Mesodermal cell (in vitro differentiated cells): ENCODE data around the gene KCND2.

Source experiments
- H3K27ac ChIP-seq: 2 replicates; pipeline ENCODE4 v1.7.0; 2013; ENCODE audit warnings: mild to moderate bottlenecking, low read depth, low read length, moderate library complexity; ENCODE audit not compliant: severe bottlenecking
- H3K36me3 ChIP-seq: 2 replicates; pipeline ENCODE4 v1.7.1; 2013; ENCODE audit warnings: mild to moderate bottlenecking, low read length, moderate library complexity; ENCODE audit not compliant: control insufficient read depth, insufficient read depth
- H3K4me1 ChIP-seq: one replicate; pipeline ENCODE4 v1.7.1; 2013; ENCODE audit warnings: mild to moderate bottlenecking, low read length; ENCODE audit not compliant: insufficient read depth, control insufficient read depth, poor library complexity, severe bottlenecking
- H3K4me3 ChIP-seq: 2 replicates; pipeline ENCODE4 v1.7.0; 2013; ENCODE audit warnings: low read length, control low read depth, mild to moderate bottlenecking; ENCODE audit not compliant: insufficient read depth, poor library complexity, severe bottlenecking; ENCODE audit errors: extremely low read depth
- H3K9me3 ChIP-seq: 2 replicates; pipeline ENCODE4 v1.7.1; 2013; ENCODE audit warnings: mild to moderate bottlenecking, low read length, moderate library complexity; ENCODE audit not compliant: control insufficient read depth
- WGBS, 2 experiments: methylation state at CpG; one replicate each; pipeline ENCODE4 v1.1.5; 2013; ENCODE audit warnings: missing lambda C conversion rate in 2 of 2; ENCODE audit not compliant: insufficient coverage in 2 of 2; 5-methylcytosine and 5-hydroxymethylcytosine counted together

Gene KCND2

DNA sequence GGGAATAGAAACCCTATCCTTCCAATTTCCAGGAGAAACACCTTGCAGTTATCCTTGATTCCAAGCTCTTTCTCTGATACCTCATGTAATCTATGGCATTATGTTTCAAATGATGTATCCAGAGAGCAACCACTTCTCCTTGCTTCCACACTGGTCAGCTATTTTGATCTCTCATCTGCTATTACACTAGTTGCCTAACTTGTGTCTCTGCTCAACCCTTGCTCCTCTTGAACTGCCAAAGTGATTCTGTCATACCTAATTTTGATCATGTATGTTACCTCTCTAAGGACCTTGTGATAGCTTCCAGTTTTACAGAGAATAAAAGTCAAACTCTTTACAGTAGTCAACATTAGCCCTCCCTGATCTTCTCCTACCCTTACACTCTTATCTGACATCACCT is 90.4 kb downstream of the KCND2 start:
- Histone ChIP-seq H3K4me3 (no peak overlapping the region), H3K27ac (no peak overlapping the region), H3K9me3 (no peaks in the 10 kb centered on the region), H3K4me1 (no peaks in the 10 kb centered on the region), H3K36me3 (no peaks in the 10 kb centered on the region)

DNA sequence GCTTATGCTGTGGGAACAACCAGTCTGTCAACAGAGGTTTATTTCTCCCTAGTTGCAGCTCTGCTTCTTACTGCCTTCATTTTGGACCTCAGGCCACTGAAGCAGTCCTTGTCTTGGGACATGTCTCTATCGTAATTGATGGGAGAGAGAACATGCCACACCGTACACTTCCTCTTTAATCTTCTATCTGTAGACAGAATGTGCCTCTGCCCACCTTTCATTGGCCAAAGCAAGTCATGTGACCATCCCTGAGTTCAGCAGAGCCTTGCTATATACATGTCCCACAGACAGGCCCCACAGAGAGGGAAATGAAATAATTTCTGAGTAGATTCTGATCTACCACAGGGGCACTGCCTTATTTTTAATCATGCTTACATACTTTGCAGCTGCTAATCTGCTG is 98.0 kb downstream of the KCND2 start:
- no peak overlapping the region for H3K27ac ChIP-seq
- WGBS, 2 experiments, result 60% methylated on average over 1 of the region's 2 CpGs; no CpG with 5 or more reads in 1 of the 2 experiments
- no peaks in the 10 kb centered on the region for H3K4me1 ChIP-seq

DNA sequence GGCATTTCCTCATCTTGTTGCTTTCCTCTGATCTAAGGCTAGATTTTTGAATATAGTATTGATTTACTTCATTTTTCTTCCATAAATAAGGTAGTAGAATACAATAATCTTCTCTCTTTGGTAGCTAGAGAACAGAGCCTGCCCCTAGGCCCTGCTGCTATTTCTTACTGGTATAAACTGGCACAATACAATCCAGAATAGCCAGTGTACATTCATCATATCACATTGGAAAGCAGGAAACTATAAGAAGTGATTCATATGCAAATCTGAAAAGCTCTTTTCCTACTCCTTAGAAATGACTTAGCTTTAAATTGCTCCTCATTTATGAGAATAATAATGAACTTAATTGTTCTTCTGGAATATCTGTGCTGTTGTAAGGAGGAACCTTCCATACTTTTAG is 100.2 kb downstream of the KCND2 start:
- no peak overlapping the region for H3K4me3 ChIP-seq
- no peaks in the 10 kb centered on the region for H3K36me3 ChIP-seq
- no peaks in the 10 kb centered on the region for H3K4me1 ChIP-seq
- H3K27ac ChIP-seq, result no peak overlapping the region
- no peaks in the 10 kb centered on the region for H3K9me3 ChIP-seq

More for the DNA sequence above, 98.0 kb downstream of the KCND2 start:
- no peaks in the 10 kb centered on the region for H3K36me3 ChIP-seq
- no peaks in the 10 kb centered on the region for H3K9me3 ChIP-seq
- H3K4me3 ChIP-seq, result no peak overlapping the region

DNA sequence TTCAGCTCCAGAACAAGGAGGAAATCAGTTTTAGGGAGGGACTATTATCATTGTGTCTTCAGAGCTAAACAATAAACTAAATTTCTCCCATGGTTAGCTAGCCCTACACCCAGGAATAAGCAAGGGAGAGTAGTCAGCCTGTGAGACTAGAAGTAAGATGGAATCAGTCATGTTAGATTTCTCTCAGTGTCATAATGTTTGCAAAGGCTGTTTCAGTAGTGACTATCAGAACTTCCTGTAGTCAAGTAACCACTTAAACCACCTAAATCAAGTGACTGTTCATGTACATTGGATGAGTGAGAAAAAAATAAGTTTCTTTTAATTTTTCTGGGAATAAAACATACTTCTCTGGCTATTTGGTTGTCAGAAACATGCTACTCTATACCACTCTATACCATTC is 121.6 kb downstream of the KCND2 start:
- Histone ChIP-seq H3K27ac (no peak overlapping the region), H3K4me1 (no peaks in the 10 kb centered on the region), H3K36me3 (no peaks in the 10 kb centered on the region), H3K4me3 (no peak overlapping the region), H3K9me3 (no peaks in the 10 kb centered on the region)

DNA sequence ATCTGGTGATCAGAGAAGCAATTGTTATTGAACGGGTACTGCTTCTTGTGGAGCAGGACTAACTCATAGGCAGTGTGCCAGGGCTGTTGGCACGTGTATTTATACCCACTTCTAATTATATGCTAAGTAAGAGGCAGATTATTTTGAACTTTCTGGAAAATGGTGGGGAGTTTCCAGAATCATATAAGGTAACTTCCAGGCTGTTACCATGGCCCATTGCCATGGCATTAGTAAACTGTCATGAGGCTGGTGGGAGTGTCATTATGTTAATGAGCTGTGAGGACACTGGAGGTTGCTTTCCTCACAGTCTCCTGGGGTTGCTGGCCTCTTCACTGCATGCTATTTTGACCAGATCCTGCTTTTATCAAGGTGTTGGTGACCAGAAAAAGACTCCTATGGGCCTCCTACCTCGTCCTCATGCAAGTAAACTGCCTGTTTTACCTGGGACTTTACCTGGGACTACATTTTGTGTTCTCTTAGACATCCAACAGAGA is 122.6 kb downstream of the KCND2 start:
- no peaks in the 10 kb centered on the region for H3K4me1 ChIP-seq
- H3K9me3 ChIP-seq, result no peaks in the 10 kb centered on the region
- no peak overlapping the region for H3K4me3 ChIP-seq
- no peaks in the 10 kb centered on the region for H3K36me3 ChIP-seq
- no peak overlapping the region for H3K27ac ChIP-seq
- WGBS, 2 experiments, result no CpG with 5 or more reads among the region's 3 CpGs

DNA sequence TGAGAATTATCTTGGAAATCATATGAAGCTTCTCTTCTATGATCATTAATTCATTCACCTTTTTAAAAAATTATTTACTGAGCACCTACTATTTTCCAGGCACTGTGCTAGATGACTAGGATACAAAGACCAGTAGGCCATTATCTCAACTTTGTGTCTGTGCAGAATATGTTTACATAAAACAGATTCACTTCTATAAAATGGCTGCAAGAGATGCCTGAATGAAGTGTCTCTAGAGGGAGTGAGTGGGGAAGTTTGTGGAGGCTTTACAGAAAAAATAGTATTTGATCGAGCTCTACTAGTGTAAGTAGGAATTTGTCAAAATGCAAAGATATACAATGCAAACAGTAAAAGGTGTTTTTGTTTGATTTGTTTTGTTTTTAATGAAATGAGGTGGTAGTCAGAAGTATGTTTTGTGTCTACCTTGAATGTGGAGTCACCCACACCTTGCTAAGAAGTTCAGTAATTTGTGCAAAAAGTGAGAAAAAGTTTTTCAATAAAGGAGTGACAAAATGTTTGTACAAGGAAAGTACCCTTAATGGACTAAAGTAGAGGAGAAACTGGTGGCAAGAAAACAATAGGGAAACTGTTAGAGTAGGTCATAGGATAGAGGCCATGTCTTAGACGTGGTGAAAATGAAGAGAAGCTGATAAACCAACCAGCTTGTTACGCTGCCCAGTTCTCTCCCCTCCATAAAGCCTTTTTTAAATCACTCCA is 125.5 kb downstream of the KCND2 start:
- H3K9me3 ChIP-seq, result no peaks in the 10 kb centered on the region
- H3K4me1 ChIP-seq, result peaks cover 4% of the 10 kb centered on the region
- H3K4me3 ChIP-seq, result no peak overlapping the region
- no peak overlapping the region for H3K27ac ChIP-seq
- WGBS, 2 experiments, result 94 to 100% methylated on average over 1 to 3 of the region's 3 CpGs
- no peaks in the 10 kb centered on the region for H3K36me3 ChIP-seq

DNA sequence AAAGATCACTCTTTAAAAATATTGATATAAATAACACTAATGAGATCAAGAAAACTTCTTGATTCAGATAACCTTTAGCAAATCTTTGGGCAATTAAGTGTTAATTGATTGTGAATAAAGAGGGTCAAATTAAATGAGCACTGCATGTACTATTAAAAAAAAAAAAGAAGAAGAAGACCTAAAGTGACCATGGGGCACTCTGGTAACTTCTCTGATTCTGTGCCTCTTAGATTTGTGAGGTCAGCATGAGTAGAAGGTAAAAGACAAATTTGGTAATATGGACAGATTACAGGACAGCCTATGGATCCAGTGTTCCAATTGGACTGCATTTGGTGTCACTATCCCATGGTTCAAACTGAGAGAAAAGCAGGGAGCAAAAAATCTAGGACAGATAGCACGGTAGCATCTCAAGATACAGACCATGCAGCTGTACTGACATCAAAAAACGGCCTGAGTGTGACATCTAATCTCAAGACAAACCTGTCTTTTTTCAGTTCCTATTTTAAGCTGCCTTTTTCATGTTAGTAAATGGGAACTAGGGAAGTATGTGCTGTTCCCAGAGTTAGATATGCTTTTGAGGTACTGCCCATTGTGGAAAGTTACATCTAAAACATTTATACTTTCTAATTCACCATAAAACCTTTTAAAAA is 128.0 kb downstream of the KCND2 start:
- H3K9me3 ChIP-seq, result no peaks in the 10 kb centered on the region
- peaks cover 4% of the 10 kb centered on the region for H3K4me1 ChIP-seq
- 66 to 100% methylated on average over 1 to 2 of the region's 2 CpGs for WGBS, 2 experiments
- no peak overlapping the region for H3K4me3 ChIP-seq
- no peaks in the 10 kb centered on the region for H3K36me3 ChIP-seq
- H3K27ac ChIP-seq, result no peak overlapping the region

DNA sequence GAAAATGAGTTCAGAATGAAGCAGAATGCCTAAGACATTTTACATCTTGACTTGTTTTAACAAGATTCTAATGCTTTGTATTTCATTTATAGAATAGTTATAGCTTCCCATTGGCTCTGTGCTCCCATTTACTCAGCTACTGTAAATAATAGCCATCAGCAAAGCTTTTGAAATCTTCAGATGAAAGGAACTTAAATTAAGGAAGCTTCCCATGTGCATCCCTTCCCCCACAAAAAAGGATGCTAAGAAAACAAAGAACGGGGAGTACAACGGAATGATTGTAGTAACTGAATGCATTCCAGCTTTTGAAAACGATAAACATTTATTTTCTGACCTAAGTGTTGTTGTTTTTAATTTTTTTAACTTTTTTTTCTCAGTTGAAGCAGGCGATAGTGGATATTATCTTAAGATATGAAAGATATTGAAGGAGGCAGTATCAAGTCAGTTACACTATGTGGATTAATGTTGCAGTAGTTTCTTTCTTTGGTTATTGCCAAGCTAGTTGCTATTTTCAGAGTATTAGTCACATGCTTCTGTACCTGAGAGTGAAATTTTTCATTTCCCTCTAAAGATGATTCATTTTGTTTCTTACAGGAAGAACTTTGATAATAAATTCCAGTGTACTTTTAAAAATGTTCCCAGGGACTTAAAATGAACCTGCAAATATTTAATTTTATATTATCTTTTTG is 129.2 kb downstream of the KCND2 start:
- Histone ChIP-seq H3K27ac (no peak overlapping the region), H3K4me1 (peaks cover 4% of the 10 kb centered on the region), H3K36me3 (no peaks in the 10 kb centered on the region), H3K4me3 (no peak overlapping the region), H3K9me3 (no peaks in the 10 kb centered on the region)
- WGBS, 2 experiments, result 78% methylated on average over 1 of the region's 4 CpGs; no CpG with 5 or more reads in 1 of the 2 experiments

DNA sequence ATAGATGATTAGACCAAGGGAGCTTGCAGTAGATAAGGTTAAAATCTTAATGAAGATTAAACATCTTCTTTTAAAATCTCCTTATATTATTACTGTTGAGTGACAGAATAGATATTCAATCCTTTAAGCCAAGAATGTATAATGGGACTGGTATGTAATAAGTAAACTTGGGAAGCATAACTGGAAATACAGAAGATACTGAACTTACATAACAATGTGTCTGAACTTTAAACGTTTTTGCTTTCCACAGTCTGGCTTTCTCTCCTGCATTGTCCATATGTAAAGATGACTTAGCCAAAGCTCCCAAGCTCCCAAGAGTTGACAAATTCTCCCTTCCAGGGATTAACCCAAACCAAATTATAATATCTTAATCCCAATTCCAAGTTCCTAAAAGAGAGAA is 129.8 kb downstream of the KCND2 start:
- Histone ChIP-seq H3K27ac (no peak overlapping the region), H3K4me1 (peaks cover 4% of the 10 kb centered on the region), H3K9me3 (no peaks in the 10 kb centered on the region), H3K36me3 (no peaks in the 10 kb centered on the region), H3K4me3 (no peak overlapping the region)
- 57% methylated on average over 1 of the region's 1 CpG; no CpG with 5 or more reads in 1 of the 2 experiments for WGBS, 2 experiments

DNA sequence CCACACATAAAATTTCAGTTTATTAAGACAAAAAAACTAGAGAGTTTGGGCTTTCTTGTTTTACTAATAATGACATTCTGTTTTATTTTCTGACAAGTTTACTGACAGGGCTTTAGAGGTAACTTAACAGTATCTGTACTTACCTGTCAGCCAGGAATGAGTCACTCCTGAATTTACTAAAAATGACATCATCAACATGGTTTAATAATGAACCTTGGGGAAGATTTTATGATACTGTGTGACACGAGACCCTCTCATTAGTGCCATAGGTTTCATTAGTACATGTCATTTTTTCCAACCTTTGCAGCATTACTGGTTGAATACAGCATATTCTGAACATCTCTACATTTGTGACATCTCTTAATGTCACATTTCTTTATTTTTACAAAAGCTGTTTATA is 131.1 kb downstream of the KCND2 start:
- Histone ChIP-seq H3K4me3 (no peak overlapping the region), H3K27ac (no peak overlapping the region), H3K9me3 (no peaks in the 10 kb centered on the region), H3K4me1 (peaks cover 4% of the 10 kb centered on the region), H3K36me3 (no peaks in the 10 kb centered on the region)
- 71% methylated on average over 1 of the region's 1 CpG; no CpG with 5 or more reads in 1 of the 2 experiments for WGBS, 2 experiments

DNA sequence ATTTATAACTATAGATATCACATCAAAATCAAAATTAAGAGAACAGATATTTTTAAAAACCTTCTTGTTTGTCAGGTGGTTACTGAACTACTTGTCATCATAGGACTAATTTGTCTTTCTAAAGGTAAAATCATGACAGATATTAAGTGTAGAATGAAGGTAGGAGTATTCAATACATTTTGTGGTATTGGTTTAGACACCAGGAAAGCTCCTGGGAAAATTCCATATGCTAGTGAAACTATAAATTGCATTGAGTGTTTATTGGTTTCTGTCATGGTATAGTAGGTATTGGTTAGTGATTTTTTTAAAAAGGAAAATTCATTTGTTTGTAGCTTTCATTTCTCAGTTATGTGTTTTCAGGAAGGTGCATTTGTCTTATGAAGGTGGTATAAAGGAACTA is 132.7 kb downstream of the KCND2 start:
- Histone ChIP-seq H3K4me1 (peaks cover 4% of the 10 kb centered on the region), H3K4me3 (no peak overlapping the region), H3K9me3 (no peaks in the 10 kb centered on the region), H3K27ac (no peak overlapping the region), H3K36me3 (no peaks in the 10 kb centered on the region)
